DND-41 (cell line): ENCODE results near the gene GPC6.

Experiments
- ATAC-seq: fragments of 200-7000 bp; cut with Tn5 transposase; 3 replicates; pipeline ENCODE4 v1.9.1; 2021; ENCODE audit warnings: low read depth; ENCODE audit not compliant: insufficient read depth
- DNase-seq: peaks from one replicate; pipeline ENCODE4 v3.0.0-alpha.2; 2020
- H2AFZ ChIP-seq: 2 replicates; pipeline ENCODE4 v1.6.0; 2012; ENCODE audit warnings: low read depth, low read length
- H3K27ac ChIP-seq: 2 replicates; pipeline ENCODE4 v1.5.1; 2012; ENCODE audit warnings: low read length, inconsistent platforms
- H3K27me3 ChIP-seq: fragments of 200-600 bp; sonication (generic); 2 replicates; pipeline ENCODE4 v1.6.0; 2012; ENCODE audit warnings: low read length, mild to moderate bottlenecking, inconsistent platforms; ENCODE audit not compliant: insufficient read depth, poor library complexity
- H3K36me3 ChIP-seq: 2 replicates; pipeline ENCODE4 v1.5.1; 2012; ENCODE audit warnings: low read length, inconsistent platforms; ENCODE audit not compliant: insufficient read depth
- H3K4me1 ChIP-seq: 2 replicates; pipeline ENCODE4 v1.5.1; 2012; ENCODE audit warnings: mild to moderate bottlenecking, low read length; ENCODE audit not compliant: insufficient read depth
- H3K4me2 ChIP-seq: 2 replicates; pipeline ENCODE4 v1.6.0; 2012; ENCODE audit warnings: mild to moderate bottlenecking, moderate library complexity, low read length, inconsistent platforms; ENCODE audit not compliant: insufficient read depth
- H3K4me3 ChIP-seq, 2 experiments: fragments of 200-600 bp in 1 of 2; shearing (Covaris generic) in 1 of 2; 2 replicates each; pipeline ENCODE4 v1.5.1; 2012 to 2016; ENCODE audit warnings: inconsistent platforms in 2 of 2, low read length in 2 of 2, mild to moderate bottlenecking in 2 of 2, low read depth in 1 of 2, moderate library complexity in 1 of 2
- H3K79me2 ChIP-seq: 2 replicates; pipeline ENCODE4 v1.6.0; 2012; ENCODE audit warnings: low read length, inconsistent platforms; ENCODE audit not compliant: insufficient read depth
- H3K9ac ChIP-seq: 2 replicates; pipeline ENCODE4 v1.6.0; 2012; ENCODE audit warnings: low read depth, mild to moderate bottlenecking, inconsistent platforms, low read length, moderate library complexity
- H3K9me3 ChIP-seq: 2 replicates; pipeline ENCODE4 v1.5.1; 2012; ENCODE audit warnings: low read length, moderate library complexity, mild to moderate bottlenecking, inconsistent platforms; ENCODE audit not compliant: insufficient read depth, severe bottlenecking
- H4K20me1 ChIP-seq: 2 replicates; pipeline ENCODE4 v1.6.0; 2012; ENCODE audit warnings: low read length; ENCODE audit not compliant: insufficient read depth
- CTCF ChIP-seq: IDR thresholded peaks from 2 replicates; pipeline ENCODE4 v1.5.1; 2012; ENCODE audit warnings: borderline replicate concordance, low read length, moderate library complexity, mild to moderate bottlenecking; ENCODE audit not compliant: poor library complexity, severe bottlenecking; ENCODE audit errors: extremely low read depth
- EZH2 ChIP-seq: IDR thresholded peaks from 3 replicates; pipeline ENCODE4 v1.6.1; 2012; ENCODE audit warnings: borderline replicate concordance, low read depth, mild to moderate bottlenecking, moderate library complexity, low read length, inconsistent platforms; ENCODE audit not compliant: severe bottlenecking

Gene GPC6

GRCh38 chr13:93515267-93515666, 288.7 kb downstream of the GPC6 start:
- H3K4me2 ChIP-seq: no peak overlapping the region
- H3K4me1 ChIP-seq: no peaks in the 10 kb centered on the region
- no peak for DNase-seq
- no peaks in the 10 kb centered on the region for H4K20me1 ChIP-seq
- H2AFZ ChIP-seq: no peak overlapping the region
- no peak overlapping the region for H3K27ac ChIP-seq
- no peak for ATAC-seq
- no peaks in the 10 kb centered on the region for H3K36me3 ChIP-seq
- H3K4me3 ChIP-seq: no peak overlapping the region
- H3K27me3 ChIP-seq: no peaks in the 10 kb centered on the region
- H3K9me3 ChIP-seq: no peaks in the 10 kb centered on the region
- TF ChIP-seq EZH2: no peak
- no peak for TF ChIP-seq CTCF
- H3K9ac ChIP-seq: no peak overlapping the region
- no peaks in the 10 kb centered on the region for H3K79me2 ChIP-seq

- Histone ChIP-seq H3K4me1 (no peaks in the 10 kb centered on the region), H3K4me2 (no peak overlapping the region), H3K27ac (no peak overlapping the region), H4K20me1 (no peaks in the 10 kb centered on the region), H3K27me3 (no peaks in the 10 kb centered on the region), H3K79me2 (no peaks in the 10 kb centered on the region), H3K36me3 (no peaks in the 10 kb centered on the region), H3K4me3 (no peak overlapping the region), H2AFZ (no peak overlapping the region), H3K9me3 (no peaks in the 10 kb centered on the region), H3K9ac (no peak overlapping the region)
- TF ChIP-seq CTCF (no peak), EZH2 (no peak)
- no peak for DNase-seq
- ATAC-seq: no peak
Observed at GRCh38 chr13:93517658-93518057, 291.1 kb downstream of the GPC6 start.

- H3K9me3 ChIP-seq: no peaks in the 10 kb centered on the region
- H3K36me3 ChIP-seq: no peaks in the 10 kb centered on the region
- no peak overlapping the region for H3K4me3 ChIP-seq
- no peak for DNase-seq
- H4K20me1 ChIP-seq: no peaks in the 10 kb centered on the region
- no peak overlapping the region for H2AFZ ChIP-seq
- H3K4me1 ChIP-seq: no peaks in the 10 kb centered on the region
- H3K9ac ChIP-seq: no peak overlapping the region
- no peaks in the 10 kb centered on the region for H3K27me3 ChIP-seq
- no peak overlapping the region for H3K27ac ChIP-seq
- H3K4me2 ChIP-seq: no peak overlapping the region
- TF ChIP-seq EZH2 (no peak), CTCF (no peak)
- no peaks in the 10 kb centered on the region for H3K79me2 ChIP-seq
- no peak for ATAC-seq
Observed at GRCh38 chr13:93521307-93521706, 294.7 kb downstream of the GPC6 start.

- no peak for DNase-seq
- Histone ChIP-seq H3K79me2 (no peaks in the 10 kb centered on the region), H3K36me3 (no peaks in the 10 kb centered on the region), H3K27me3 (no peaks in the 10 kb centered on the region), H3K9me3 (no peaks in the 10 kb centered on the region), H3K4me2 (no peak overlapping the region), H3K27ac (no peak overlapping the region), H3K9ac (no peak overlapping the region), H4K20me1 (no peaks in the 10 kb centered on the region), H2AFZ (no peak overlapping the region), H3K4me1 (no peaks in the 10 kb centered on the region), H3K4me3 (no peak overlapping the region)
- no peak for ATAC-seq
- TF ChIP-seq EZH2: no peak
- no peak for TF ChIP-seq CTCF
Observed at GRCh38 chr13:93522501-93522900, 295.9 kb downstream of the GPC6 start.
